Endothelial cell of umbilical vein (primary cell): ENCODE measurements around the gene STMN3. TPM values are rescaled to one million over a fixed set of nuclear protein-coding genes. Genes with fewer than 3 reads are reported as not detected.

ENCODE experiments used
- BruUV-seq: library from RNA; stranded (reverse); fragments of 400-500 nt; replicated peaks from 2 replicates; lab custom pipeline; 2021; lab: Mats Ljungman, UMichigan
- CTCF ChIA-PET: fragments of 300-600, 350-600 bp; sonication (Branson Sonifier 250); formaldehyde crosslinking; loops from one replicate; lab custom pipeline; 2021; ENCODE audit warnings: antibody characterized with exemption, inconsistent platforms; lab: Charles Lee
- POLR2A ChIA-PET: fragments of 300-600, 350-600 bp; sonication (Branson Sonifier 250); formaldehyde crosslinking; loops from one replicate; lab custom pipeline; 2021; ENCODE audit warnings: antibody characterized with exemption, inconsistent platforms; lab: Charles Lee
- DNase-seq: peaks from one replicate; pipeline ENCODE4 v3.0.0-alpha.2; 2011; ENCODE audit warnings: low read depth, low spot score
- FAIRE-seq: peaks from 2 replicates; lab custom pipeline; 2011; peaks lifted over from hg19 to GRCh38; lab: Jason Lieb, UNC
- H2AFZ ChIP-seq: 2 replicates; pipeline ENCODE4 v1.6.0; 2012; ENCODE audit warnings: low read depth, low read length, control low read depth, inconsistent platforms
- H3K27ac ChIP-seq: 2 replicates; pipeline ENCODE4 v1.5.1; 2011; ENCODE audit warnings: low read depth, mild to moderate bottlenecking, control low read depth, low read length, moderate library complexity; ENCODE audit not compliant: insufficient read depth
- H3K27me3 ChIP-seq, 2 experiments: 2 replicates each; pipeline versions ENCODE4 v1.6.0 to v1.6.1; 2011; ENCODE audit warnings: low read length in 2 of 2, mixed read lengths in 1 of 2; ENCODE audit not compliant: control insufficient read depth in 2 of 2, insufficient read depth in 2 of 2
- H3K36me3 ChIP-seq, 2 experiments: 2 replicates in 1 of 2; 3 replicates in 1 of 2; pipeline ENCODE4 v1.5.1; 2011; ENCODE audit warnings: low read length in 2 of 2, mild to moderate bottlenecking in 1 of 2, moderate library complexity in 1 of 2; ENCODE audit not compliant: control insufficient read depth in 2 of 2, insufficient read depth in 2 of 2; ENCODE audit errors: extremely low read depth in 1 of 2
- H3K4me1 ChIP-seq: 3 replicates; pipeline ENCODE4 v1.5.1; 2011; ENCODE audit warnings: mild to moderate bottlenecking, low read length; ENCODE audit not compliant: control insufficient read depth, insufficient read depth; ENCODE audit errors: extremely low read depth
- H3K4me2 ChIP-seq: 2 replicates; pipeline ENCODE4 v1.6.1; 2011; ENCODE audit warnings: low read length, control low read depth, mixed read lengths; ENCODE audit not compliant: insufficient read depth
- H3K4me3 ChIP-seq, 3 experiments: fragments of 200-600 bp in 1 of 3; sonication (generic), shearing (Covaris generic) in 1 of 3; replicated peaks in 1 of 3; 2 replicates each; pipeline ENCODE4 v1.5.1; 2011 to 2016; ENCODE audit warnings: control low read depth in 3 of 3, low read length in 3 of 3, mild to moderate bottlenecking in 2 of 3, inconsistent platforms in 1 of 3, low read depth in 1 of 3, moderate library complexity in 1 of 3; ENCODE audit not compliant: insufficient read depth in 1 of 3
- H3K79me2 ChIP-seq: 2 replicates; pipeline ENCODE4 v1.6.0; 2012; ENCODE audit warnings: low read length, inconsistent platforms; ENCODE audit not compliant: control insufficient read depth, insufficient read depth
- H3K9ac ChIP-seq: replicated peaks from 2 replicates; pipeline ENCODE3; 2011; ENCODE audit warnings: low read length, control low read depth; ENCODE audit not compliant: insufficient read depth; ENCODE audit errors: extremely low read depth
- H3K9me1 ChIP-seq: replicated peaks from 3 replicates; pipeline ENCODE4 v1.6.0; 2011; ENCODE audit warnings: mild to moderate bottlenecking, low read length; ENCODE audit not compliant: control insufficient read depth, insufficient read depth; ENCODE audit errors: extremely low read depth
- H3K9me3 ChIP-seq: replicated peaks from 2 replicates; pipeline ENCODE4 v1.5.1; 2012; ENCODE audit warnings: low read length, inconsistent platforms; ENCODE audit not compliant: control insufficient read depth, insufficient read depth
- H4K20me1 ChIP-seq: replicated peaks from 2 replicates; pipeline ENCODE3; 2011; ENCODE audit warnings: mild to moderate bottlenecking, low read length; ENCODE audit not compliant: control insufficient read depth, insufficient read depth; ENCODE audit errors: extremely low read depth
- CTCF ChIP-seq, 2 donors: IDR thresholded peaks; 1 replicate in 1 of 2; 2 replicates in 1 of 2; pipeline ENCODE4 v1.5.1; 2011; ENCODE audit warnings: low read length in 2 of 2, mild to moderate bottlenecking in 2 of 2, moderate library complexity in 2 of 2, control low read depth in 1 of 2, inconsistent platforms in 1 of 2, low read depth in 1 of 2; ENCODE audit not compliant: insufficient read depth in 1 of 2; ENCODE audit errors: extremely low read depth in 1 of 2
- EZH2 ChIP-seq: IDR thresholded peaks from 2 replicates; pipeline ENCODE4 v1.6.1; 2012; ENCODE audit warnings: borderline replicate concordance, low read depth, mild to moderate bottlenecking, moderate library complexity, low read length, inconsistent platforms; ENCODE audit not compliant: severe bottlenecking
- FOS ChIP-seq: IDR thresholded peaks from 2 replicates; pipeline ENCODE4 v1.6.1; 2011; ENCODE audit warnings: mild to moderate bottlenecking, low read length, moderate library complexity, borderline replicate concordance; ENCODE audit not compliant: insufficient read depth
- GATA2 ChIP-seq: IDR thresholded peaks from 2 replicates; pipeline ENCODE4 v1.7.0; 2011; ENCODE audit warnings: low read depth, mild to moderate bottlenecking, moderate library complexity, mixed read lengths, low read length; ENCODE audit not compliant: insufficient read length, insufficient read depth
- JUN ChIP-seq: IDR thresholded peaks from 2 replicates; pipeline ENCODE4 v1.6.1; 2011; ENCODE audit warnings: borderline replicate concordance, low read depth; ENCODE audit not compliant: insufficient read length, insufficient read depth
- MAX ChIP-seq: IDR thresholded peaks from 2 replicates; pipeline ENCODE4 v1.6.1; 2011; ENCODE audit not compliant: insufficient read depth, insufficient read length
- MYC ChIP-seq: IDR thresholded peaks from one replicate; pipeline ENCODE4 v1.6.1; 2011; ENCODE audit warnings: mild to moderate bottlenecking, low read depth, low read length
- POLR2A ChIP-seq: IDR thresholded peaks from 2 replicates; pipeline ENCODE4 v1.6.1; 2012; ENCODE audit warnings: low read depth, mild to moderate bottlenecking, control low read depth, low read length
- POLR2AphosphoS5 ChIP-seq: IDR thresholded peaks from 2 replicates; pipeline ENCODE4 v1.6.1; 2012; ENCODE audit warnings: low read depth, mild to moderate bottlenecking, control low read depth, low read length, moderate library complexity; ENCODE audit not compliant: insufficient read depth
- dilution Hi-C: fragments of 300-500 bp; cut with MboI; formaldehyde crosslinking; loops from one replicate; pipeline ENCODE4 v1.15.0; 2019; ENCODE audit warnings: low sequenced_read_pairs; ENCODE audit not compliant: extremely low pct_ligation_motif_present
- intact Hi-C: fragments of 100-400 bp; cut with micrococcal nuclease; formaldehyde crosslinking; loops from one replicate; pipeline ENCODE4 v1.10.0; 2022
- polyA plus RNA-seq, 4 experiments: library from polyadenylated mRNA; depleted of rRNA in 3 of 4; stranded (reverse) in 3 of 4; unstranded in 1 of 4; fragments of >200 nt; gene quantifications; 2 replicates each; pipeline versions ENCODE4 v1.2.1 to v1.2.3, GENCODE V29; 2011 to 2012; ENCODE audit warnings: missing spikeins in 1 of 4
- total RNA-seq: library from RNA; stranded (reverse); gene quantifications from 2 replicates; pipeline ENCODE4 v1.2.3, GENCODE V29; 2021

STMN3 gene
- total and polyA plus RNA-seq, 2 donors (not counting 3 experiments of a cell fraction or from before 2014, with no cell fraction given): 1.7 to 4.7 TPM

- H3K27me3 ChIP-seq: no peaks in the 10 kb centered on the region
- H3K79me2 ChIP-seq: no peaks in the 10 kb centered on the region
- intact Hi-C loops: loop anchor here (1.0 to 5.0 kb wide), 3 partner anchors 12 to 40 kb away; partner anchors contain the start of genes LIME1, RTEL1 and SLC2A4RG
- DNase-seq: peak; percentile 90
- peak overlapping the region; percentile 23 for H3K4me2 ChIP-seq
- ChIA-PET CTCF (interaction anchor here (0.8 to 3.0 kb wide), 10 partner anchors 8 to 275 kb away, joined by 3 to 19 read pairs (median 4); partner anchors contain the start of genes ARFRP1, RTEL1, TPD52L2 and ZGPAT), POLR2A (interaction anchor here (1.0 to 1.5 kb wide), 2 partner anchors 9 to 33 kb away, joined by 3 to 8 read pairs; partner anchors contain the start of genes ARFRP1 and ZGPAT)
- peak overlapping the region; percentile 20 for H3K9ac ChIP-seq
- peak; percentile 91 for FAIRE-seq
- BruUV-seq: no TSS peak
- H3K4me1 ChIP-seq: peaks cover 35% of the 10 kb centered on the region
- no peak overlapping the region for H2AFZ ChIP-seq
- peak overlapping the region; percentile 91 for H3K27ac ChIP-seq
- no peaks in the 10 kb centered on the region for H4K20me1 ChIP-seq
- H3K9me1 ChIP-seq: no peaks in the 10 kb centered on the region
- H3K36me3 ChIP-seq: no peaks in the 10 kb centered on the region
- dilution Hi-C loops: no loop called here
- no peak for TF ChIP-seq MYC
- TF ChIP-seq JUN: peak; percentile 54
- peak; percentile 90 for TF ChIP-seq POLR2AphosphoS5
- TF ChIP-seq MAX: no peak
- no peak for TF ChIP-seq CTCF (IDR thresholded peaks at IDR 0.05; ENCODE audit: extremely low read depth in 1 of 2, insufficient read depth in 1 of 2, low read depth in 1 of 2, low read length in 2 of 2)
- peak; percentile 92 for TF ChIP-seq FOS
- peak; percentile 24 for TF ChIP-seq POLR2A
- no peak for TF ChIP-seq EZH2
- no peak for TF ChIP-seq GATA2
- H3K9me3 ChIP-seq: no peaks in the 10 kb centered on the region
- no peak overlapping the region for H3K4me3 ChIP-seq
Observed at GRCh38 chr20:63698739-63699465, 45.7 kb upstream of the STMN3 start.
